H1 (cell line): ENCODE data around the gene SERHL2. TPM values are rescaled to one million over a fixed set of nuclear protein-coding genes. Genes with fewer than 3 reads are reported as not detected.
"Not testable (repeated sequence)": the region's sequence is repeated elsewhere in the genome, so short reads cannot be mapped to it uniquely, and the experiment has no call there.

Experiments
- CTCF ChIA-PET: fragments of 300-600 bp; sonication (Branson Sonifier 250); formaldehyde crosslinking; loops from one replicate; lab custom pipeline; 2021; ENCODE audit not compliant: partially characterized antibody; lab: Charles Lee
- POLR2A ChIA-PET: fragments of 300-600 bp; sonication (Branson Sonifier 250); formaldehyde crosslinking; loops from one replicate; lab custom pipeline; 2021; ENCODE audit warnings: inconsistent platforms; ENCODE audit not compliant: partially characterized antibody; lab: Charles Lee
- DNase-seq, 2 experiments: peaks; one replicate each; pipeline versions ENCODE4 v3.0.0 to v3.0.0-alpha.2; 2010 to 2022; ENCODE audit warnings: low spot score in 2 of 2, low read depth in 1 of 2, mixed read lengths in 1 of 2
- FAIRE-seq: peaks from 2 replicates; lab custom pipeline; 2011; peaks lifted over from hg19 to GRCh38; lab: Jason Lieb, UNC
- H2AFZ ChIP-seq: 2 replicates; pipeline ENCODE4 v1.8.1; 2012; ENCODE audit warnings: low read length, inconsistent platforms
- H2AK5ac ChIP-seq: 2 replicates; pipeline ENCODE4 v1.6.1; 2013; ENCODE audit warnings: low read depth, low read length
- H2BK120ac ChIP-seq: replicated peaks from 2 replicates; pipeline ENCODE3; 2013; ENCODE audit warnings: low read depth, low read length, inconsistent platforms
- H2BK12ac ChIP-seq: 2 replicates; pipeline ENCODE4 v1.6.1; 2013; ENCODE audit warnings: low read depth, low read length
- H2BK15ac ChIP-seq: 2 replicates; pipeline ENCODE4 v1.6.1; 2013; ENCODE audit warnings: low read length
- H2BK20ac ChIP-seq: 2 replicates; pipeline ENCODE4 v1.6.1; 2013; ENCODE audit warnings: low read length
- H2BK5ac ChIP-seq: 2 replicates; pipeline ENCODE4 v1.6.1; 2013; ENCODE audit warnings: low read depth, low read length
- H3K14ac ChIP-seq: 2 replicates; pipeline ENCODE4 v1.6.1; 2013; ENCODE audit warnings: inconsistent platforms; ENCODE audit not compliant: insufficient read length
- H3K18ac ChIP-seq: 2 replicates; pipeline ENCODE4 v1.6.1; 2013; ENCODE audit warnings: low read length; ENCODE audit errors: extremely low read depth
- H3K23ac ChIP-seq: 2 replicates; pipeline ENCODE4 v1.6.1; 2013; ENCODE audit warnings: inconsistent platforms; ENCODE audit not compliant: insufficient read length
- H3K23me2 ChIP-seq: 2 replicates; pipeline ENCODE4 v1.6.1; 2013; ENCODE audit warnings: low read depth, low read length
- H3K27ac ChIP-seq: 2 replicates; pipeline ENCODE4 v1.6.1; 2011; ENCODE audit warnings: low read depth, low read length, inconsistent platforms
- H3K27me3 ChIP-seq, 4 experiments: replicated peaks in 1 of 4; 1 replicate in 1 of 4; 2 replicates in 3 of 4; pipeline versions ENCODE4 v1.6.1 to v1.8.1; 2011 to 2013; ENCODE audit warnings: low read length in 3 of 4, mild to moderate bottlenecking in 3 of 4, inconsistent platforms in 2 of 4, mixed read lengths in 2 of 4, moderate library complexity in 1 of 4; ENCODE audit not compliant: control insufficient read depth in 3 of 4, insufficient read depth in 3 of 4; ENCODE audit errors: extremely low read depth in 1 of 4
- H3K36me3 ChIP-seq, 4 experiments: 2 replicates each; pipeline versions ENCODE4 v1.6.1 to v1.8.1; 2011 to 2013; ENCODE audit warnings: mild to moderate bottlenecking in 4 of 4, low read length in 3 of 4, moderate library complexity in 2 of 4, control low read depth in 1 of 4, inconsistent platforms in 1 of 4; ENCODE audit not compliant: insufficient read depth in 4 of 4, control insufficient read depth in 2 of 4
- H3K4ac ChIP-seq: replicated peaks from 2 replicates; pipeline ENCODE3; 2013; ENCODE audit warnings: low read length, low read depth, mixed read lengths, inconsistent platforms; ENCODE audit not compliant: insufficient read length
- H3K4me1 ChIP-seq, 4 experiments: replicated peaks in 1 of 4; 1 replicate in 1 of 4; 2 replicates in 3 of 4; pipeline versions ENCODE4 v1.6.1 to v1.8.1; 2011 to 2013; ENCODE audit warnings: low read length in 3 of 4, inconsistent platforms in 2 of 4, mixed read lengths in 1 of 4; ENCODE audit not compliant: insufficient read depth in 4 of 4, control insufficient read depth in 3 of 4
- H3K4me2 ChIP-seq, 2 experiments: 2 replicates each; pipeline versions ENCODE4 v1.6.1 to v1.8.1; 2011 to 2013; ENCODE audit warnings: low read depth in 2 of 2, low read length in 2 of 2, control low read depth in 1 of 2, inconsistent platforms in 1 of 2, mild to moderate bottlenecking in 1 of 2; ENCODE audit not compliant: insufficient read depth in 1 of 2
- H3K4me3 ChIP-seq, 4 experiments: fragments of 200-600, 300-600 bp in 1 of 4; sonication (generic), shearing (Covaris generic), sonication (Bioruptor Twin) in 1 of 4; 2 replicates each; pipeline versions ENCODE4 v1.5.1 to v1.8.1; 2011 to 2016; ENCODE audit warnings: low read length in 4 of 4, low read depth in 3 of 4, control low read depth in 2 of 4, inconsistent platforms in 2 of 4, mild to moderate bottlenecking in 2 of 4, mixed read lengths in 1 of 4, moderate library complexity in 1 of 4; ENCODE audit not compliant: insufficient read depth in 2 of 4; ENCODE audit errors: extremely low read depth in 1 of 4
- H3K56ac ChIP-seq: replicated peaks from 2 replicates; pipeline ENCODE3; 2013; ENCODE audit warnings: low read depth, mild to moderate bottlenecking, mixed read lengths, low read length, inconsistent platforms; ENCODE audit not compliant: insufficient read length
- H3K79me1 ChIP-seq: 2 replicates; pipeline ENCODE4 v1.6.1; 2013; ENCODE audit warnings: low read depth, low read length, control low read depth
- H3K79me2 ChIP-seq, 2 experiments: 2 replicates each; pipeline versions ENCODE4 v1.6.1 to v1.8.1; 2012 to 2013; ENCODE audit warnings: low read length in 2 of 2, mild to moderate bottlenecking in 2 of 2, inconsistent platforms in 1 of 2; ENCODE audit not compliant: insufficient read depth in 2 of 2, control insufficient read depth in 1 of 2
- H3K9ac ChIP-seq, 4 experiments: replicated peaks in 1 of 4; 1 replicate in 1 of 4; 2 replicates in 3 of 4; pipeline versions ENCODE4 v1.6.1 to v1.8.1; 2011 to 2013; ENCODE audit warnings: low read depth in 3 of 4, low read length in 3 of 4, control low read depth in 2 of 4, mild to moderate bottlenecking in 2 of 4, moderate library complexity in 2 of 4, inconsistent platforms in 1 of 4; ENCODE audit errors: extremely low read depth in 1 of 4
- H3K9me3 ChIP-seq, 2 experiments: 2 replicates each; pipeline versions ENCODE4 v1.6.1 to v1.8.1; 2012 to 2013; ENCODE audit warnings: mild to moderate bottlenecking in 2 of 2, moderate library complexity in 2 of 2, control low read depth in 1 of 2, inconsistent platforms in 1 of 2, low read depth in 1 of 2, low read length in 1 of 2, mixed read lengths in 1 of 2; ENCODE audit not compliant: insufficient read depth in 2 of 2
- H4K20me1 ChIP-seq, 2 experiments: replicated peaks in 1 of 2; 2 replicates each; pipeline versions ENCODE3 to v1.8.1; 2011 to 2013; ENCODE audit warnings: inconsistent platforms in 2 of 2, low read length in 2 of 2, mild to moderate bottlenecking in 1 of 2; ENCODE audit not compliant: insufficient read depth in 2 of 2, control insufficient read depth in 1 of 2
- H4K5ac ChIP-seq: 2 replicates; pipeline ENCODE4 v1.6.1; 2013; ENCODE audit warnings: low read length, low read depth, mixed read lengths, inconsistent platforms; ENCODE audit not compliant: insufficient read length
- H4K8ac ChIP-seq: 2 replicates; pipeline ENCODE4 v1.8.0; 2013; ENCODE audit warnings: mild to moderate bottlenecking, moderate library complexity, low read length, inconsistent platforms; ENCODE audit not compliant: insufficient read depth; ENCODE audit errors: extremely low read depth
- H4K91ac ChIP-seq: replicated peaks from 2 replicates; pipeline ENCODE3; 2013; ENCODE audit warnings: low read length, mixed read lengths, inconsistent platforms; ENCODE audit not compliant: insufficient read length
- WGBS, 2 experiments: shearing (Covaris generic) in 1 of 2; methylation state at CpG; one replicate each; pipeline versions ENCODE4 v1.1.6 to v1.1.7; 2013 to 2015; ENCODE audit warnings: low lambda C conversion rate in 2 of 2, mixed read lengths in 2 of 2, inconsistent platforms in 1 of 2, low coverage in 1 of 2, missing lambda C conversion rate in 1 of 2; ENCODE audit not compliant: insufficient replicate concordance in 2 of 2, insufficient coverage in 1 of 2, insufficient read length in 1 of 2; ENCODE audit errors: extremely low coverage in 1 of 2, missing lambda C conversion rate in 1 of 2; 5-methylcytosine and 5-hydroxymethylcytosine counted together
- polyA plus RNA-seq, 7 experiments: library from polyadenylated mRNA; depleted of rRNA in 3 of 7; stranded (reverse) in 5 of 7; unstranded in 2 of 7; fragments of >200 nt in 5 of 7; fragments of 200-250 nt in 2 of 7; gene quantifications; 1 replicate in 5 of 7; 2 replicates in 1 of 7; 4 replicates in 1 of 7; pipeline versions ENCODE4 v1.2.1 to v1.2.3, GENCODE V29; 2011 to 2013; ENCODE audit warnings: missing spikeins in 2 of 7, mixed read lengths in 2 of 7
- total RNA-seq: library from RNA; stranded (reverse); fragmentation: NEBNext Ultra II Directional; extraction: Animal tissue kit (Norgen Biotek cat#: 25700); gene quantifications from 2 replicates; pipeline ENCODE4 v1.2.1, GENCODE V29; 2021

Gene SERHL2
- total and polyA plus RNA-seq, 2 of the 8 experiments (the other 6 are each of a cell fraction or from before 2014, with no cell fraction given): 0.91 TPM; not detected in 1

DNA sequence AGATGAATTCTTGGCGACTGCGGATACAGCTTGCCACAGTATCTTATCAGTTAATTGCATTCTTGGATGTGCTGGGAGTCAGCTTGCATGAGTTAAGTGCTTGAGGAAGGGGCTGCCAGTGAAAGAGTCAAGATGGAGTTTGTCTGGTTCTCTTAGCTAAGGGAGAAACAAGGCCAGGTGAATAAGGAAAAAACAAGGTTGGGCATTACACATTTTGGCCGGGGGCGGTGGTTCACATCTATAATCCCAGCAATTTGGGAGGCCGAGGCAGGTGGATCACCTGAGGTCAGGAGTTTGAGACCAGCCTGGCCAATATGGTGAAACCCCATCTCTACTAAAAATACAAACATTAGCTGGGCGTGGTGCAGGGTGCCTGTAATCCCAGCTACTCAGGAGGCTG, 5.6 kb upstream of the SERHL2 start:
- H3K18ac ChIP-seq, H3K23me2 ChIP-seq, H3K79me2 ChIP-seq, H4K20me1 ChIP-seq, H3K56ac ChIP-seq, H2AFZ ChIP-seq, H3K14ac ChIP-seq, POLR2A ChIA-PET, H3K79me1 ChIP-seq, H3K4me3 ChIP-seq, H2BK120ac ChIP-seq, H2BK20ac ChIP-seq, H3K23ac ChIP-seq, H2BK15ac ChIP-seq, H4K5ac ChIP-seq, H2BK5ac ChIP-seq, FAIRE-seq, H2AK5ac ChIP-seq, H3K4me1 ChIP-seq, H4K8ac ChIP-seq, H3K4ac ChIP-seq, H3K27ac ChIP-seq, H3K4me2 ChIP-seq, DNase-seq, H3K36me3 ChIP-seq, H2BK12ac ChIP-seq, H3K9me3 ChIP-seq, H4K91ac ChIP-seq, H3K27me3 ChIP-seq, H3K9ac ChIP-seq: not testable (repeated sequence)
- whole genome bisulfite sequencing, 2 experiments: 83% methylated on average over 6 of the region's 6 CpGs; no CpG with 5 or more reads in 1 of the 2 experiments
- CTCF ChIA-PET: interaction anchor here (0.6 to 2.1 kb wide), 4 partner anchors 12 to 136 kb away, joined by 3 to 9 read pairs (median 4); no protein-coding TSS in a partner anchor
